ENCODE data around the gene SCRN1. TPM values are rescaled to one million over a fixed set of nuclear protein-coding genes. Genes with fewer than 3 reads are reported as not detected.

Gene SCRN1
- total RNA-seq, 1 experiment from 2014 or later: 115 TPM

GRCh38 chr7:30022991-30023390 lies 33.4 kb upstream of the SCRN1 start:
- no peak for DNase-seq
- Histone ChIP-seq H3K4me3 (ENCODE audit: insufficient read depth, low read depth, low read length) (no peak overlapping the region), H3K36me3 (replicated peaks; ENCODE audit: control insufficient read depth, insufficient read depth, low read length) (no peaks in the 10 kb centered on the region), H3K27me3 (ENCODE audit: control insufficient read depth, insufficient read depth, low read length) (no peaks in the 10 kb centered on the region)

DNA sequence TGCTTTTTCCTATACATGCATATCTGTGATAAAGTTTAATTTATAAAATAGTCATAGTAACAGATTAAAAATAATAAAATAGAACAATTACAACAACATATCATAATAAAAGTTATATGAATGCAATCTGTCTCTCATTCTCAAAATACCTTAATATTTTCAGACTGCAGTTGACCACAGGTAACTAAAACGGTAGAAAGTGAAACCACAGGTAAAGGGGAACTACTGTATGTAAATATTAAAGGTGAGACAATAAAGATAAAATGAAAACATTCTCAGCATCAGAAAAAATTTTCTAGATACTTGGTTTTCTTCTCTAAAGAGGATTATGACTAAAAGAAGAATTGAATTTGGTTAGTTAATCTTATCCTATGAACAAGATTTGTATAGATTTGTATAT lies 30.9 kb upstream of the SCRN1 start:
- H3K27me3 ChIP-seq (ENCODE audit: control insufficient read depth, insufficient read depth, low read length): no peaks in the 10 kb centered on the region
- DNase-seq: no peak
- H3K4me3 ChIP-seq (ENCODE audit: insufficient read depth, low read depth, low read length): no peak overlapping the region
- H3K36me3 ChIP-seq (replicated peaks; ENCODE audit: control insufficient read depth, insufficient read depth, low read length): no peaks in the 10 kb centered on the region; the same call in 1 of the 2 replicates

DNA sequence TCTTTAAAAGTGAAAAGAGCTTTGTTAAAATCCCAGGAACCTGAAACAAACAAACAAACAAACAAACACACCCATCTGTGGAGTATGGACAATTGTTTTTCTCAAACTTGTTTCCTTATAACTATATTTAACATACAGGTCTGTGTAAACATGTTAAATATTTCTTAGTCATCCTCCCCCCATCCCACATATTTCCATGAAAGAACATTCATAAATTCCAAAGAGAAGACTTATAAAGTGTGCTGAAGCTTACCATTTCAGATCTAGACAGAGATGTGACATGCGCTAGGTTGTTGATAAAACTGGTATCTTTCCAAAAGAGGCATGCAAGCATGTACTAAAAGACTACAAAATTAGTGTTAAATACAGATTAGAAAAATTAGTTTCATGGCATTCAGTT lies 30.4 kb upstream of the SCRN1 start:
- Histone ChIP-seq H3K27me3 (ENCODE audit: control insufficient read depth, insufficient read depth, low read length) (no peaks in the 10 kb centered on the region), H3K4me3 (ENCODE audit: insufficient read depth, low read depth, low read length) (no peak overlapping the region), H3K36me3 (replicated peaks; ENCODE audit: control insufficient read depth, insufficient read depth, low read length) (no peaks in the 10 kb centered on the region; the same call in 1 of the 2 replicates)
- DNase-seq: no peak

GRCh38 chr7:30019387-30019786 lies 29.8 kb upstream of the SCRN1 start:
- no peak for DNase-seq
- H3K36me3 ChIP-seq (replicated peaks; ENCODE audit: control insufficient read depth, insufficient read depth, low read length): no peaks in the 10 kb centered on the region; the same call in 1 of the 2 replicates
- no peak overlapping the region for H3K4me3 ChIP-seq (ENCODE audit: insufficient read depth, low read depth, low read length)
- no peaks in the 10 kb centered on the region for H3K27me3 ChIP-seq (ENCODE audit: control insufficient read depth, insufficient read depth, low read length)

DNA sequence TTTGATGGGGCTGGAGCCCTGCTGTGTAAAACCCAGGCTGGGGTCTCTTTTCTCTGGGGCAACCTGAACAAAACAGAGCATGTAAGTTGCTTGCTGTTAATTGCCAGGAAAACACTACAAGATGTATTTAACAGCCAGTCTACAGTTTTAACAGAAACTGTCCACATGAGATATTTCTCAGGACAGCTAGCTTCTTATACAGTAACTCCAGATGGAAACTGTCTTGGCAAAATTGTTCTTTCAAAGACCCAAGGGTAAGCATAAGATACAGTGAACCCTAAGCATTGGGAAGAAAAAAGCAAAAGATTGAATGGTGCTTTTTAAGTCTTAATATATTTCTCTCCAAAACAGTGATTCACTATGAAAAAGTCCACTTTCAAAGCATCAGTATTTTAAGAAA lies 28.9 kb upstream of the SCRN1 start:
- DNase-seq: no peak
- no peaks in the 10 kb centered on the region; the same call in none of the 2 replicates for H3K36me3 ChIP-seq (replicated peaks; ENCODE audit: control insufficient read depth, insufficient read depth, low read length)
- no peaks in the 10 kb centered on the region for H3K27me3 ChIP-seq (ENCODE audit: control insufficient read depth, insufficient read depth, low read length)
- H3K4me3 ChIP-seq (ENCODE audit: insufficient read depth, low read depth, low read length): no peak overlapping the region

DNA sequence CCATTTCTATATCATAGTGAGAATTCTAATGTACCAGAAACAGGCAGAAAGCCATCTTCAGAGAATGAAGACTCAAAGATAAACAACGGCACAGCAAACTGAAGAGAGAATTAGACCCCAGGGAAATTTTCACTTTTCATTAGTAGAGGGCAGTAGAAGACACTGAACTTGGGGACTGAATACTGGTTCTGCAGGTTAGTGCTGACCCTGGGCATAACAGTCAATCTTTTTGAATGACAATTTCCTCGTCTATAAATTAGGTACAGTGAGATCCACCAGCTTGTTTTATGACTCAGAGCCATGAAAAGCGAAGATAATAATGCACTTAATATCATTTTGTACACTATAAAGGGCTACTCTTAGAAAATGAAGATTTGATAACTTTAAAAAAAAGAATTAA lies 23.2 kb upstream of the SCRN1 start:
- Histone ChIP-seq H3K27me3 (ENCODE audit: control insufficient read depth, insufficient read depth, low read length) (no peaks in the 10 kb centered on the region), H3K4me3 (ENCODE audit: insufficient read depth, low read depth, low read length) (no peak overlapping the region), H3K36me3 (replicated peaks; ENCODE audit: control insufficient read depth, insufficient read depth, low read length) (no peaks in the 10 kb centered on the region; the same call in none of the 2 replicates)
- no peak for DNase-seq

DNA sequence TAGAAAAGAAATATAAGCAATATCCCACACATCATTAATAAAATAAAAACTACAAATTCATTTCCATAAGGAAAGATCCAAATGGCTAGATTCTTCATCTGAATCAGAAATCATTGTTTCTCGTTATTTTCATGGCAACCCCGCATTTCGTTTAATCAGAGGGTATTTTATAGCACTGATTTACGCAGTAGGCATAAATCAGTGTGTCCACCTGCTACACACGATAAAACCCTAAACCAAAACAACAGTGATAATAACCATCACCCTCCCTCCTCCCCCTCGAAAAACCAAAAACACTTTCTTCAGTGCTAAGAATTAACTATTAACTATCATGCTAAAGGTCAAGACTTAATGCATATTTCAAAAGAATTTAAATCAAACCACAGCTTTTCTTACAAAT lies 20.4 kb upstream of the SCRN1 start:
- Histone ChIP-seq H3K4me3 (ENCODE audit: insufficient read depth, low read depth, low read length) (no peak overlapping the region), H3K27me3 (ENCODE audit: control insufficient read depth, insufficient read depth, low read length) (no peaks in the 10 kb centered on the region), H3K36me3 (replicated peaks; ENCODE audit: control insufficient read depth, insufficient read depth, low read length) (no peaks in the 10 kb centered on the region; the same call in none of the 2 replicates)
- no peak for DNase-seq

DNA sequence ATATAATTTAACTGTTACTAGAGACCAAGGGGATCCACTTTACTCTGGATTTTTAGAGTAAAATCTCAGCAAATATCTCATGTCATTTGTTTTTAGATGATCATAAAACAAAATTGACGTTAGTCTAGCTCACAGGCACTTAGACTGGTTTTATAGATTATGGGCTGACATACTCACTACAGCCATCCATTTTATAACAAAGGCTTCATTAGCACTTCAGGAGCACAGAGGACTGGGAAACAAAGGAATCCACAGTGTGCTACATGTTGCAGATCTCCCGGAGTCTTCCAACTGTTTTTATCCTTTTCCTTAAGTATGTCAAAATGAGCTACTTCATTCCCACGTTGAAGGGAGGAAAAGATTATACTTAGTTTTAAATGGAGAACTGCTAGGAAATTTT lies 15.9 kb upstream of the SCRN1 start:
- H3K27me3 ChIP-seq (ENCODE audit: control insufficient read depth, insufficient read depth, low read length): no peaks in the 10 kb centered on the region
- no peak overlapping the region for H3K4me3 ChIP-seq (ENCODE audit: insufficient read depth, low read depth, low read length)
- peak; percentile 40 for DNase-seq
- H3K36me3 ChIP-seq (replicated peaks; ENCODE audit: control insufficient read depth, insufficient read depth, low read length): no peaks in the 10 kb centered on the region

GRCh38 chr7:30003098-30003497 lies 13.5 kb upstream of the SCRN1 start:
- DNase-seq: peak; percentile 41
- H3K4me3 ChIP-seq (ENCODE audit: insufficient read depth, low read depth, low read length): no peak overlapping the region
- H3K36me3 ChIP-seq (replicated peaks; ENCODE audit: control insufficient read depth, insufficient read depth, low read length): no peaks in the 10 kb centered on the region
- H3K27me3 ChIP-seq (ENCODE audit: control insufficient read depth, insufficient read depth, low read length): no peaks in the 10 kb centered on the region

- H3K4me3 ChIP-seq (ENCODE audit: insufficient read depth, low read depth, low read length): no peak overlapping the region
- H3K36me3 ChIP-seq (replicated peaks; ENCODE audit: control insufficient read depth, insufficient read depth, low read length): no peaks in the 10 kb centered on the region
- no peaks in the 10 kb centered on the region for H3K27me3 ChIP-seq (ENCODE audit: control insufficient read depth, insufficient read depth, low read length)
- no peak for DNase-seq
Measured at GRCh38 chr7:30001998-30002397, 12.4 kb upstream of the SCRN1 start.

GRCh38 chr7:29998489-29998888 lies 8.9 kb upstream of the SCRN1 start:
- H3K36me3 ChIP-seq (replicated peaks; ENCODE audit: control insufficient read depth, insufficient read depth, low read length): no peaks in the 10 kb centered on the region
- H3K27me3 ChIP-seq (ENCODE audit: control insufficient read depth, insufficient read depth, low read length): no peaks in the 10 kb centered on the region
- no peak overlapping the region for H3K4me3 ChIP-seq (ENCODE audit: insufficient read depth, low read depth, low read length)
- DNase-seq: no peak

GRCh38 chr7:29996321-29996720 lies 6.7 kb upstream of the SCRN1 start:
- H3K36me3 ChIP-seq (replicated peaks; ENCODE audit: control insufficient read depth, insufficient read depth, low read length): no peaks in the 10 kb centered on the region
- H3K27me3 ChIP-seq (ENCODE audit: control insufficient read depth, insufficient read depth, low read length): no peaks in the 10 kb centered on the region
- H3K4me3 ChIP-seq (ENCODE audit: insufficient read depth, low read depth, low read length): no peak overlapping the region
- no peak for DNase-seq

DNA sequence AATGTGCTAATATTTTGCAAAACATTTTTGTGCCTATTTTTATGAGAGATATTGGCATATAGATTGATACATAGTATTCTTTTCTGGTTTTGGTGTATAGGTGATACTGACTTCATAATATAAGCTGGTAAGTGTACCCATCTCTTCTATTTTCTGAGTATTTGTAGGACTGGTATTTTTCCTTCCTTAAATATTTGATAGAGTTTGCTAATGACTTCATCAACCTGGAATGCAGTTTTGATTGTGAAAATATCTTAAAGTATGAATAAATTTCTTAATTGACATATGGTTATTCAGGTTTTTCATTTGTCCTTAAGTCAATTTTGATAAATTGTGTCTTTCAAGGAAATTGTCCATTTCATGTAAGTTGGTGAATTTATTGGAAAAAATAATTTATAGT lies 6.1 kb upstream of the SCRN1 start:
- Histone ChIP-seq H3K27me3 (ENCODE audit: control insufficient read depth, insufficient read depth, low read length) (no peaks in the 10 kb centered on the region), H3K36me3 (replicated peaks; ENCODE audit: control insufficient read depth, insufficient read depth, low read length) (no peaks in the 10 kb centered on the region), H3K4me3 (ENCODE audit: insufficient read depth, low read depth, low read length) (no peak overlapping the region)
- DNase-seq: no peak

DNA sequence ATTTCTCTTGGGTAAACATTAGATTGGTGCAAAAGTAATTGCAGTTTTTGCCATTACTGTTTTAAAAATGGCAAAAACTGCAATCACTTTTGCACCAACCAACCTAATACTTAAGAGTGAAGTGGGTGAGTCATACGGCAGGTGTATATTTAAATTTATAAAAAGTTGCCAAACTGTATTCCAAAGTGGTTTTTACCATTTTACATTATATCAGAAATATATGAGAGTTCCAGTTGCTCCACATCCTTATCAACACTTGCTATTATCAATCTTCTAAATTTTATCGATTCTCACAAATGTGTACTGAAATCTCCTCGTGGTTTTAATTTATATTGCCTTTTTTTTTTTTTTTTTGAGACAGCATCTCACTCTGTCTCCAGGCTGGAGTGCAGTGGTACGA lies 3.5 kb upstream of the SCRN1 start:
- no peak for DNase-seq
- no peaks in the 10 kb centered on the region for H3K36me3 ChIP-seq (replicated peaks; ENCODE audit: control insufficient read depth, insufficient read depth, low read length)
- H3K27me3 ChIP-seq (ENCODE audit: control insufficient read depth, insufficient read depth, low read length): no peaks in the 10 kb centered on the region
- H3K4me3 ChIP-seq (ENCODE audit: insufficient read depth, low read depth, low read length): no peak overlapping the region

DNA sequence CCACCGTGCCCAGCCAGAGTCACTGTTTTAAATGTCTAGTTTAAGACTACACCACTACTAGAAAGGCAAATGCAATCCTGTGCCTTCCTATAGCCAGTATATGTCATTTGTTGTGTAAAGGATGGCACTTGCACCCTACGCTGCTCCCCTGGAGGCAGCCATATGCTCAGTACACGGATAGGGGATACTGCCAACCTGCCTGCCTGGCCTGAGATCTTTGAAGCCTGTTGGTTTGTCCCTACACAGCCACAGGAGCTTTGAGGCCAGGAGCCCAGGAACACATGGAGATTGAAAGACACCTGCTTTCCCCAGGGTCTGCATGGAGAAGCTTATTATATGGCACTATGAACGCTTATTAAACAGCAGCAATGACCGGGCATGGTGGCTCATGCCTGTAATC lies 2.3 kb upstream of the SCRN1 start:
- Histone ChIP-seq H3K27me3 (ENCODE audit: control insufficient read depth, insufficient read depth, low read length) (no peaks in the 10 kb centered on the region), H3K36me3 (replicated peaks; ENCODE audit: control insufficient read depth, insufficient read depth, low read length) (no peaks in the 10 kb centered on the region), H3K4me3 (ENCODE audit: insufficient read depth, low read depth, low read length) (no peak overlapping the region)
- no peak for DNase-seq

- Histone ChIP-seq H3K27me3 (ENCODE audit: control insufficient read depth, insufficient read depth, low read length) (no peaks in the 10 kb centered on the region), H3K36me3 (replicated peaks; ENCODE audit: control insufficient read depth, insufficient read depth, low read length) (no peaks in the 10 kb centered on the region), H3K4me3 (ENCODE audit: insufficient read depth, low read depth, low read length) (no peak overlapping the region)
- DNase-seq: no peak
Measured at GRCh38 chr7:29990931-29991330, 1.3 kb upstream of the SCRN1 start.

Data from H7 (cell line).